LNCaP clone FGC (cell line): Measurements from ENCODE around the gene GIMAP8.
"Not testable (repeated sequence)": the region's sequence is repeated elsewhere in the genome, so short reads cannot be mapped to it uniquely, and the experiment has no call there.

Experiments
- DNase-seq: peaks from one replicate; pipeline ENCODE4 v3.0.0-alpha.2; 2011; ENCODE audit warnings: low read depth
- H3K4me3 ChIP-seq: 2 replicates; pipeline ENCODE4 v1.5.1; 2011; ENCODE audit warnings: mild to moderate bottlenecking, low read depth, low read length, control low read depth
- TF ChIP-seq, protein P1 (sequence below): IDR thresholded peaks from 2 replicates; pipeline ENCODE4 v1.5.1; 2012; ENCODE audit warnings: mild to moderate bottlenecking; ENCODE audit not compliant: control insufficient read depth, insufficient read depth; ENCODE audit errors: extremely low read depth

The GIMAP8 gene

GRCh38 chr7:150515248-150516147 lies 65.1 kb downstream of the GIMAP8 start:
- no peak for DNase-seq
- no peak overlapping the region for H3K4me3 ChIP-seq
- TF ChIP-seq, protein P1, sequence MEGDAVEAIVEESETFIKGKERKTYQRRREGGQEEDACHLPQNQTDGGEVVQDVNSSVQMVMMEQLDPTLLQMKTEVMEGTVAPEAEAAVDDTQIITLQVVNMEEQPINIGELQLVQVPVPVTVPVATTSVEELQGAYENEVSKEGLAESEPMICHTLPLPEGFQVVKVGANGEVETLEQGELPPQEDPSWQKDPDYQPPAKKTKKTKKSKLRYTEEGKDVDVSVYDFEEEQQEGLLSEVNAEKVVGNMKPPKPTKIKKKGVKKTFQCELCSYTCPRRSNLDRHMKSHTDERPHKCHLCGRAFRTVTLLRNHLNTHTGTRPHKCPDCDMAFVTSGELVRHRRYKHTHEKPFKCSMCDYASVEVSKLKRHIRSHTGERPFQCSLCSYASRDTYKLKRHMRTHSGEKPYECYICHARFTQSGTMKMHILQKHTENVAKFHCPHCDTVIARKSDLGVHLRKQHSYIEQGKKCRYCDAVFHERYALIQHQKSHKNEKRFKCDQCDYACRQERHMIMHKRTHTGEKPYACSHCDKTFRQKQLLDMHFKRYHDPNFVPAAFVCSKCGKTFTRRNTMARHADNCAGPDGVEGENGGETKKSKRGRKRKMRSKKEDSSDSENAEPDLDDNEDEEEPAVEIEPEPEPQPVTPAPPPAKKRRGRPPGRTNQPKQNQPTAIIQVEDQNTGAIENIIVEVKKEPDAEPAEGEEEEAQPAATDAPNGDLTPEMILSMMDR = no peak

- H3K4me3 ChIP-seq = no peak overlapping the region
- DNase-seq = no peak
- TF ChIP-seq, protein P1 = no peak
Observed at GRCh38 chr7:150516956-150517745, 66.7 kb downstream of the GIMAP8 start.

DNA sequence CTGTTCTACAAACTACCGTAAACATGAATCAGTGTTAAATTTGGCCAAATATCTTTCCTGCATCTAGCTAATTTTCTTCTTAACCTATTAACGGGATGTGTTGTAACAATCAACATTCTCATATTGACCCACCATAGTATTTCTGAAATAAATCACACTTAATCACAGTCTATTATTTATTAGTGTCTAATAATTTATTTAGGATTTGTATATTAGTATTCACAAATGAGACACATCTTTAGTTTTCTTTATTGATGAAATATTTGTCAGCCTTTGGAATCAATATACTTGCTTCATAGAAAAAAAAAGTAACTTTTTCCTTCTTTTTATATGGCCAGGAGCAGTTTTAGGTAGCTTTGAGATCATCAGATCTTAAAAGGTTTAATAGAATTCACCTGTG lies 68.9 kb downstream of the GIMAP8 start:
- no peak for DNase-seq
- TF ChIP-seq, protein P1 = no peak
- H3K4me3 ChIP-seq = no peak overlapping the region

GRCh38 chr7:150520145-150520544 lies 69.7 kb downstream of the GIMAP8 start:
- H3K4me3 ChIP-seq = no peak overlapping the region
- TF ChIP-seq, protein P1 = no peak
- DNase-seq = no peak

- DNase-seq, H3K4me3 ChIP-seq: not testable (repeated sequence)
Observed at GRCh38 chr7:150522931-150523330, 72.5 kb downstream of the GIMAP8 start.

DNA sequence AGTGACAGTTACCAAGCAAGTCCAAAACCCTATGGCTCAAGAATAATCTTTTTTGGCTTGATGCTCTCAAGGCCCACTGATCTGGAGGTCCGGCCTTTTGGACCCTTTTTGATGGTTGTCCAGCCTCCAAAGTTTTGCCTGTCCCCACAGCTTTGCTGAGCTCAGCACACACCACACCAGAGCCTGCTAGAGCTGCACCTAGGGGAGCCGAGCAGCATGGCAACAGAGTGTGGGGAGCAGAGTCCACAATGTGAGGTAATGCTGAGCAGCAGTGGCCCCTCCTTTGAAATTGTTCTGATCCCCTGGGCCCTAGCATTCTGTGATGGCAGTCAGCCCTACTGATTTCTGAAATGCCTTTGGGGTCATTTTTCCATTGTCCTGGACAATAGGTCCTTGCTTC lies 73.6 kb downstream of the GIMAP8 start:
- no peak for DNase-seq
- TF ChIP-seq, protein P1 = no peak
- H3K4me3 ChIP-seq = no peak overlapping the region
